HG03196 (cell line): ENCODE measurements around the gene ARF6.
A peak's percentile ranks its signal among the peaks of the same experiment; 100 is the strongest.
"Not testable (repeated sequence)": the region's sequence is repeated elsewhere in the genome, so short reads cannot be mapped to it uniquely, and the experiment has no call there.

Source experiments
- ATAC-seq: cut with Tn5 transposase; IDR thresholded peaks from one replicate; pipeline ENCODE4 v1.9.1; 2021; ENCODE audit not compliant: unreplicated experiment

ARF6 gene

GRCh38 chr14:49876563-49877127, 16.2 kb upstream of the ARF6 start:
- no peak for ATAC-seq

GRCh38 chr14:49879646-49880204, 13.2 kb upstream of the ARF6 start:
- ATAC-seq, result peak; percentile 63

- ATAC-seq, result no peak
These were observed 12.4 kb upstream of the ARF6 start for GRCh38 chr14:49880267-49881064.

GRCh38 chr14:49881350-49882001, 11.4 kb upstream of the ARF6 start:
- ATAC-seq, result no peak

GRCh38 chr14:49882826-49883694, 9.8 kb upstream of the ARF6 start:
- no peak for ATAC-seq

- ATAC-seq, result no peak
These were observed 6.4 kb upstream of the ARF6 start for GRCh38 chr14:49886523-49886922.

- ATAC-seq, result no peak
These were observed 4.6 kb upstream of the ARF6 start for GRCh38 chr14:49888293-49888692.

- peak; percentile 25 for ATAC-seq
These were observed 614 bp upstream of the ARF6 start for GRCh38 chr14:49892301-49892635.

- ATAC-seq, result peak; percentile 25
These were observed 679 bp downstream of the ARF6 start for GRCh38 chr14:49893309-49894213.

GRCh38 chr14:49894214-49895107, 1.6 kb downstream of the ARF6 start:
- ATAC-seq, result not testable (repeated sequence)

GRCh38 chr14:49895480-49895879, 2.6 kb downstream of the ARF6 start:
- no peak for ATAC-seq

GRCh38 chr14:49896272-49896671, 3.4 kb downstream of the ARF6 start:
- ATAC-seq, result not testable (repeated sequence)

GRCh38 chr14:49896966-49897365, 4.1 kb downstream of the ARF6 start:
- ATAC-seq, result no peak

GRCh38 chr14:49897414-49897813, 4.5 kb downstream of the ARF6 start:
- ATAC-seq, result no peak

GRCh38 chr14:49897965-49898364, 5.1 kb downstream of the ARF6 start:
- ATAC-seq, result no peak

- ATAC-seq, result no peak
These were observed 5.6 kb downstream of the ARF6 start for GRCh38 chr14:49898485-49898884.

- ATAC-seq, result no peak
These were observed 8.1 kb downstream of the ARF6 start for GRCh38 chr14:49900973-49901372.

- not testable (repeated sequence) for ATAC-seq
These were observed 9.9 kb downstream of the ARF6 start for GRCh38 chr14:49902679-49903246.

GRCh38 chr14:49904270-49904669, 11.4 kb downstream of the ARF6 start:
- no peak for ATAC-seq
